Measurements from ENCODE around the gene SLC25A29. TPM values are rescaled to one million over a fixed set of nuclear protein-coding genes. Genes with fewer than 3 reads are reported as not detected.
A peak's percentile ranks its signal among the peaks of the same experiment; 100 is the strongest.
"Not testable (repeated sequence)": the region's sequence is repeated elsewhere in the genome, so short reads cannot be mapped to it uniquely, and the experiment has no call there.

Gene SLC25A29
- total and polyA plus RNA-seq, 8 donors = 56.0 to 105 (median 80.5) TPM

DNA sequence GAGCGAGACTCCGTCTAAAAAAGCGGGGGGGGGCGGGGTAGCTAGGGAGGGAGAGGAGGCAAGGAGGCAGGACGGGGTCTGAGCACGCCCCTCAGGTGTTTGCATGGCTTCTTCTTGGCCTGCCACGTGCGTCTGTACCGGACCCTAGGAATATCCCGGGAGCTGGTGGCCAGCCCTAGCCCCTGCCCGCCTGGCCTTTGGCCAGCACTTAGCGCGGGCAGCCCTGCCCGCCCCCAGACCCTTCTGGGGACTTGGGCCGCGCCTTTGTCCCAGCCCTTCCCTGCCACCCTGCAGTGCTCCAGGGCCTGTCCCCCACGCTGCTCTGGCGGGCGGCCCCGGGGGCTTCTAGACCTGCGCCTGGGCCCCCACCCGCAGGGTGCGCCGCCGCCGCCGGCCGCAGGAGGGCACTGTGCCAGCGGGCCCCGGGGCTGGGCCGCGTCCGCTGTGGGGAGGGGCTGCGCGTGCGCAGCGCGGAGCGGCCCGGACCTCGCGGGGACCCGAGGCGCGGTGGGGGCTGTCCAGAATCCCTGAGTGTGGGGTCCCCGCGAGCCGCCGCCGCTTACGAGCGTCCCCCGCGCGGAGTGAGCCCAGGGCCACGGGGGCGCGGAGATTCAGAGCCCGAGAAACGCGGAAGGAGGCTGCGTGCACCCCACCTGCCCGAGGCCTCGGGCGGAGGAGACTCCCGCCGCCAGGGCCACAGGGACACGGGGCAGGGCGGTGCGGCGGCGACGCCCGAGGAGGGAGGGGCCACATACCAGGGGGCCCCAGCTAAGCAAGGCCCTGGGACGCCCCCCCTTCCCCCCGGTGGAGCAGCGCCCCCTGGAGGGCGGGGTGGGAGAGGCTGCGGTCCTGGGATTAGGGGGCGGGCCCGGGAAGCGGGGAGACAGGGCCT, 21.0 kb downstream of the SLC25A29 start:
- H3K36me3 ChIP-seq = no peaks in the 10 kb centered on the region

DNA sequence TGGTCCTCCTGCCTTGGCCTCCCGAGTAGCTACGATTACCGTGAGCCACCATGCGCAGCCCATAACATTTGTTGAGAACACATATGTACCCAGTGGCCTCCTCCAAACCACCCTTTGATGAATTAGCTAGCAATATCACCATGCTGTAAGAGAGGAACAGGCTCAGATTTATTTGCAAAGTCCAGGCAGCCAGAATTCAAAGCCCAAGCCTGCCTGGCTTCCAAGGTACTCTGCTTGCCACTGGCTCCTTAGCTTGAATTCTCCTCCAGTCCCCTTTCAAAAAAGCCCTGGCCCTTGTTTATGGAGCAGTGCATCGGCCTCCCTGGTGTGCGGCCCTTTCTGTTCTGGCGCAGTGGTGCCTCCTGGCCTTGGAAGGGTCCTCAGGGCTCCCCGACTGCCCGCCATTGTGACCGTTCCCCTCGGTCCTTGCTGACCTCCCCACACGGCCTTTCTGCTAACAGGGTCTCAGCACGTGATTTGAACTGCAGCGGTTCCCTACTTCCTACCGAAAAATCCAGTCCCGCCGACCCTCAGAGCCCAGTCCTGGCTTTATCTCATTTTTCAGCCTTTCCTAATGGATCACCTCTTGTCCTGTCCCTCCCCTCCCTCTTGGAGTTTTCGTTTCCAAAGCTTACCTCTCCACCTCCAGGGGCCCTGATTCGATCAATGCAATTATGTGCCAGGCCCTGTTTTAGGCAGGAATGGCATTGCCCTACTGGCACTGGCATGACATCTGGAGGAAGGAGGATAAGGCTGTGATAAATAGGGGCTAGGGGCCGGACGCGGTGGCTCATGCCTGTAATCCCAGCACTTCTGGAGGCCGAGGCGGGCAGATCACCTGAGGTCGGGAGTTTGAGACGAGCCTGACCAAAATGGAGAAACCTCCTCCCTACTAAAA, 22.0 kb downstream of the SLC25A29 start:
- DNase-seq (no peak), ATAC-seq (no peak)
- Histone ChIP-seq H3K9me3 (no peaks in the 10 kb centered on the region), H3K4me3 (peak overlapping the region; percentile 68 to 79), H3K36me3 (no peaks in the 10 kb centered on the region), H3K27me3 (no peaks in the 10 kb centered on the region), H3K27ac (peak overlapping the region; percentile 84 to 88), H3K4me1 (peaks cover 13 to 52% of the 10 kb centered on the region in 2 donors)
- TF ChIP-seq, protein P1, sequence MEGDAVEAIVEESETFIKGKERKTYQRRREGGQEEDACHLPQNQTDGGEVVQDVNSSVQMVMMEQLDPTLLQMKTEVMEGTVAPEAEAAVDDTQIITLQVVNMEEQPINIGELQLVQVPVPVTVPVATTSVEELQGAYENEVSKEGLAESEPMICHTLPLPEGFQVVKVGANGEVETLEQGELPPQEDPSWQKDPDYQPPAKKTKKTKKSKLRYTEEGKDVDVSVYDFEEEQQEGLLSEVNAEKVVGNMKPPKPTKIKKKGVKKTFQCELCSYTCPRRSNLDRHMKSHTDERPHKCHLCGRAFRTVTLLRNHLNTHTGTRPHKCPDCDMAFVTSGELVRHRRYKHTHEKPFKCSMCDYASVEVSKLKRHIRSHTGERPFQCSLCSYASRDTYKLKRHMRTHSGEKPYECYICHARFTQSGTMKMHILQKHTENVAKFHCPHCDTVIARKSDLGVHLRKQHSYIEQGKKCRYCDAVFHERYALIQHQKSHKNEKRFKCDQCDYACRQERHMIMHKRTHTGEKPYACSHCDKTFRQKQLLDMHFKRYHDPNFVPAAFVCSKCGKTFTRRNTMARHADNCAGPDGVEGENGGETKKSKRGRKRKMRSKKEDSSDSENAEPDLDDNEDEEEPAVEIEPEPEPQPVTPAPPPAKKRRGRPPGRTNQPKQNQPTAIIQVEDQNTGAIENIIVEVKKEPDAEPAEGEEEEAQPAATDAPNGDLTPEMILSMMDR (IDR thresholded peaks at IDR 0.05) = no peak
- intact Hi-C loops (cut with DNase I) = no loop called here

More for the DNA sequence above, 21.0 kb downstream of the SLC25A29 start:
- intact Hi-C loops (cut with DNase I) = no loop called here
- ATAC-seq = peak; percentile 88
- TF ChIP-seq, protein P1 (IDR thresholded peaks at IDR 0.05) = peak; percentile 65 to 70
- Histone ChIP-seq H3K4me1 (peaks cover 12 to 43% of the 10 kb centered on the region in 2 donors), H3K9me3 (no peaks in the 10 kb centered on the region), H3K4me3 (peak overlapping the region; percentile 68 to 79), H3K27me3 (no peaks in the 10 kb centered on the region), H3K27ac (peak overlapping the region; percentile 84 to 88)
- peak in 3 of 4 donors; percentile 70 to 97 (median 81) for DNase-seq

DNA sequence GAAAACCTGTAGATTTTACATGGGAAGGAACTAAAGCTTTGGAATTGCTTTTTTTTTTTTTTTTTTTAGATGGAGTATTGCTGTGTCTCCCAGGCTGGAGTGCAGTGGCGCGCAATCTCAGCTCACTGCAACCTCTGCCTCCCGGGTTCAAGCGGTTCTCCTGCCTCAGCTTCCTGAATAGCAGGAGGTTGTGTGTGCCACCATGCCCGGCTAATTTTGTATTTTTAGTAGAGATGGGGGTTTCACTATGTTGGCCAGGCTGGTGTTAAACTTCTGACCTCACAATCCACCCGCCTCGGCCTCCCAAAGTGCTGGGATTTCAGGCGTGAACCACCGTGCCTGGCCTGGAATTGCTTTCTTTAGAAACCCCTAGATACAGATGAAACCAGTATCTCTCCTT, 22.8 kb downstream of the SLC25A29 start:
- ATAC-seq; intact Hi-C loops (cut with DNase I): not testable (repeated sequence)

DNA sequence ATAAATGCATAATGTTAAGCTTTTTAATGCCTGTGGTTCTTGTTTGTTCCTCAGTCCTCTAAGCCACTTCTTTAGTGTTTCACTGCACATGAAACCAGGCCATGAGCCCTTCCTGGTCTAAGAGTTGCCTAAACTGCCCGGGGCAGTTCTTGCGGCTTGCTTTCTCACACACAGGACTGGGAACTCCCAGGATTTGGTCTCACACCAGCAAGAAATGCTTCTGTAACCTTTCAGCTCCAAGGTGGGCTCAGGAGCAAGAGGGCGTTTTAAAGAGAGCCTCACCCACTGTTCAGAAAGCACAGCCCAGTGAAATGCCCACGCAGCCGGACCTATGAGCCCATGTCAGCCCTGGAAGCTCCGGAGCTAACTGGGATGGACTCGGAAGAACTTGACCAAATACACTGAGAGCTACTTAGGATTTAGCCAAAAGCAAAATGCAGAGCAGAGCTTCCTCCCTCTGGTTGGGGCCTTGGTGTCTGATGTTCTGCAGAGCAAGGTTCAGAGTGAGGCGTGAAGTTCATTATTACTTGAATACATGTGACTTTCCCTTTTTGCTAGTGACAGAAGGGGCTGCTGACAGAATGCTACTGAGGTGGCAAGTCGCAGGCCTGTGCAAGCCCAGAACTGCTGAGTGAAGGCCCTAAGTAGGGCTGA, 23.4 kb downstream of the SLC25A29 start:
- H3K27ac ChIP-seq = peak overlapping the region in 1 of 2 donors; percentile 43
- H3K27me3 ChIP-seq = no peaks in the 10 kb centered on the region
- TF ChIP-seq, protein P1 (IDR thresholded peaks at IDR 0.05) = no peak
- no peaks in the 10 kb centered on the region for H3K9me3 ChIP-seq
- intact Hi-C loops (cut with DNase I) = no loop called here
- DNase-seq (no peak), ATAC-seq (no peak)
- H3K4me1 ChIP-seq = peaks cover 22 to 65% of the 10 kb centered on the region in 2 donors
- no peak overlapping the region for H3K4me3 ChIP-seq
- H3K36me3 ChIP-seq = no peaks in the 10 kb centered on the region

More for the DNA sequence above, 22.8 kb downstream of the SLC25A29 start:
- H3K36me3 ChIP-seq, H3K27me3 ChIP-seq, H3K27ac ChIP-seq, DNase-seq, H3K4me3 ChIP-seq, H3K9me3 ChIP-seq: not testable (repeated sequence)
- peaks cover 19 to 60% of the 10 kb centered on the region in 2 donors for H3K4me1 ChIP-seq

DNA sequence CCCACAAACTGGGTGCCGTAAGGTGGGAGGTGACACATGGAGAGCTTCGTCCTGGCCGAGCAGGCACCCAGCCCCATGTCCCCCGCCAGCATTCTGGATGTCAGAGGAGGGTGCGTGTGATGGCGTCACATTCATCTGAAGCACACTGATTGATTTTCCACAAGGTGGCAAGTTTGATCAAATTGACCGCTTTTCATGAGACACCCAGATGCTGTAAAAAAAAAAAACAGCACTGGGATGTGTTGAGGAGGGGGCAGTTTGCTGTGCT, 24.2 kb downstream of the SLC25A29 start:
- intact Hi-C loops (cut with DNase I) = no loop called here
- DNase-seq (no peak), ATAC-seq (no peak)
- Histone ChIP-seq H3K9me3 (no peaks in the 10 kb centered on the region), H3K4me1 (peaks cover 22 to 68% of the 10 kb centered on the region in 2 donors), H3K4me3 (no peak overlapping the region), H3K36me3 (peaks cover 0 to 6% of the 10 kb centered on the region in 2 donors), H3K27me3 (no peaks in the 10 kb centered on the region), H3K27ac (no peak overlapping the region)
- TF ChIP-seq, protein P1 (IDR thresholded peaks at IDR 0.05) = no peak

Measured in left lung (tissue), 10 donors.